ENCODE measurements around the gene RTEL1.
A peak's percentile ranks its signal among the peaks of the same experiment; 100 is the strongest.

Gene RTEL1

DNA sequence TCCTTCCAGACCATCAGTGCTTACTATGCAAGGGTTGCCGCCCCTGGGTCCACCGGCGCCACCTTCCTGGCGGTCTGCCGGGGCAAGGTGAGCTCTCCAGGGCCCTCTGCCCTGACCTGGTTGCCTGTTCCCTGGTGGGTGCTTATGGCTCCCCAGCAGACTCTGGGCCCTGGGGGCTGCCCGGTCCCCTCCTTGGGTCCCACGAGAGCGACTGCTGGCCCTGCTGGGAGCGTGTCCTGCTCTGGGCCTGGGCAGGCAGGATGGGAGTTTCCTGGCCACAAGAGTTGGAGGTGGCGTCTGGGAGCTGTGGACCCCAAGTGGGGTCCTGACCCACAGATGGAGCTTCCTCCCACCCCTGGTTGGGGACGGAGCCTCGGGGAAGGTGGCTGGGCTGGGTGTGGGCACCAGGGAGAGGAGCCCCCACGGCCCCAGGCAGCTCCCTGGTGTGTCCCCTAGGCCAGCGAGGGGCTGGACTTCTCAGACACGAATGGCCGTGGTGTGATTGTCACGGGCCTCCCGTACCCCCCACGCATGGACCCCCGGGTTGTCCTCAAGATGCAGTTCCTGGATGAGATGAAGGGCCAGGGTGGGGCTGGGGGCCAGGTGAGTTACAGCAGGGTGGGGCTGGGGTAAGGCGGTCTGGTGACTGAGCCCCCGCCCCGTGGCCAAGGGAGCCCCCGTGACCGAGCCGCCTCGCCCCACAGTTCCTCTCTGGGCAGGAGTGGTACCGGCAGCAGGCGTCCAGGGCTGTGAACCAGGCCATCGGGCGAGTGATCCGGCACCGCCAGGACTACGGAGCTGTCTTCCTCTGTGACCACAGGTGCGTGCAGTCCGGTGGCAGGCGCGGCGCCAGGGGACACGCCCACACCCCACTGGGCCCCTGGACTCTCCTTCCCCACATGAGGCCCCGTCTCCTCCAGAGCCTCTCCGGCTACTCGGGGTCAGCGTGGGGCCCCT is 31.2 kb downstream of the RTEL1 start:
- DNase-seq (ENCODE audit: low read depth), result no peak

DNA sequence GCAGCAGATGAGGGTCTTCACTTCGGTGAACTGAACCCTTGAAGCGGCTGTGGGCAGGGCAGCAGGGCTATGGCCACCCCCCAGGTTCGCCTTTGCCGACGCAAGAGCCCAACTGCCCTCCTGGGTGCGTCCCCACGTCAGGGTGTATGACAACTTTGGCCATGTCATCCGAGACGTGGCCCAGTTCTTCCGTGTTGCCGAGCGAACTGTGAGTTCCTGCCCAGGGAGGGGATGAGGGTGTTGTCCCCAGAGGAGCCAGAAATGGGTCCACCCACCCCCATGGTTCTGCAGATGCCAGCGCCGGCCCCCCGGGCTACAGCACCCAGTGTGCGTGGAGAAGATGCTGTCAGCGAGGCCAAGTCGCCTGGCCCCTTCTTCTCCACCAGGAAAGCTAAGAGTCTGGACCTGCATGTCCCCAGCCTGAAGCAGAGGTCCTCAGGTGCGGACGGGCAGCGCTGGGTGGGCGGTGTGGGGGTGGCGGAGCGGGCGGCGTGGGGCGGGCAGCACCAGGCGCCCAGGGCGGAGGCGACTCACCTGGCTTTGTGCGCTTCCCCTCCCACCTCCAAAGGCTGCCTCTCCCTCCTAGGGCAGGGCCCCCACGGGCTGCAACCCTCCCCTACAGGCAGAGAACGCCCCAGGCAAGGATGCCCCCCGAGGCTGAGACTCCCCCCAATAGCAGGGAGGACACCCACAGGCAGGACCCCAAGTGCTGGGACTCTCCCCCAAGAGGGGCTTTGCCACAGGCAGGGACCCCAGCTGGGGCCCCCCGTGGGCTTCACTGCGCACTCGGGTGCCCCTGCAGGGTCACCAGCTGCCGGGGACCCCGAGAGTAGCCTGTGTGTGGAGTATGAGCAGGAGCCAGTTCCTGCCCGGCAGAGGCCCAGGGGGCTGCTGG is 32.1 kb downstream of the RTEL1 start:
- no peak for DNase-seq (ENCODE audit: low read depth)

DNA sequence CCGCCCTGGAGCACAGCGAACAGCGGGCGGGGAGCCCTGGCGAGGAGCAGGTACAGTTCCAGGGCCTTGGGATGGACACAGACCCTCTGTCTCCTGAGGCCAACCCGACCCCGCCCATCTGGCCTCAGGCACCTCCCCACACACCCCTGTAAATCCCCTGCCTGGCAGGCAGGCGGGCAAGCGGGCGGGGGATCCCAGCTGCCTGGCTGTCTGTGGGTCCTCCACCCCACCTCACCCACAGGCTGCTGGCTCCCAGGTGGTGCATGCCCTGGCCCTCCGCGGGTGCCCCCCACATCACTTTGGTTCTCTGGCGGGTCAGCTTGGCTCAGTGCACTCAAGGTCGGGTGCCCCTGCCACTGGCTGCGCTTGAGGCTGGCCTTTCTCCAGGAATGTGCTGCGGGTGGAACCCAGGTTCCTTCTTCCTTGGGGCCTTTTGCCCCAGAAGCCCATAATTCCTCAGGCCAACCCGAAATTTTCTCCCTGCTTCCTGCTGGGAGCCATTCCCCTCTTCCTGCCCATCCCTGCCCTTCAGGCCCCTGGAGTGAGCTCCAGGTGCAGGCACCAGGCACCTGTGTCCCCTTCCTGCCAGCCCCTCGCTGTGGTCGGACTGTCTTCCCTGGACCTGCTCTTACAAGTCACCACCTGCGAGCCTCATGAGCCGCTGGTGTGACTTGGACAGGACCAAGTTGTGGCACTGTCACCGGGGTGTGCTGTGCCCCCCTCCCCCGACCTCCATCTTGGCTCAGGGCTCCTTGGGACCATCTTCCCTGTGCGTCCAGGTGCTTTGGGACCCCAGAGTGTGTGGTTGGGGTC is 33.0 kb downstream of the RTEL1 start:
- no peak for DNase-seq (ENCODE audit: low read depth)

DNA sequence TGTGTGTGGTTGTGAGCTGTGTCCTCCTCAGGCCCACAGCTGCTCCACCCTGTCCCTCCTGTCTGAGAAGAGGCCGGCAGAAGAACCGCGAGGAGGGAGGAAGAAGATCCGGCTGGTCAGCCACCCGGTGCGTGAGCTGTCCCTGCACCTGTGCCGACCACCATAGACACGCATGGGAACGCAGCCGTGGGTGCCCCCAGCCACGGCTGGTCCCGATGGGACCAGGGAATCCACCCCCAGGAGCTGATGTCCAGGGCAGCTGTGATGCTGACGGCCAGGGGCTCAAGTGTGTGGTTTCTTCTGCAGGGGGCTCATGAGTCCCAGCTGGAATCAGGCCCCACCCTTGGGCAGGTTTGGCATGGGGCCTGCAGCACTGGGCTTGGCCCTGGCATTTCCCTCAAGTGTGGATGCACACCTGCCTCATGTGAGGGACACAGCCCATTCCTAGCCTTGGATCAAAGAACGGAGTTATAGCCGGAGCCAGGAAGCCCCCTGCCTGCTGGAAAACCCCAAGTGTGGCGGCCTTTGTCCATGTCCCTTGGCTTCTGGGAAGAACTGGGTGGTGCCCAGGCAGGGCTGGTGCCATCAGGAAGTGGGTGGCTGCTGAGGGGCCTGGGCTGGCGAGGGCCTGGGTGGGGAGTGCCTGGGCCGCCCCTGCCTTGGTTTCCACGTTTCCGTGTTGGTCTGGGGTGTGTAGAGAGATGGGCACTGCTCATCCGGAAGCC is 33.8 kb downstream of the RTEL1 start:
- no peak for DNase-seq (ENCODE audit: low read depth)

DNA sequence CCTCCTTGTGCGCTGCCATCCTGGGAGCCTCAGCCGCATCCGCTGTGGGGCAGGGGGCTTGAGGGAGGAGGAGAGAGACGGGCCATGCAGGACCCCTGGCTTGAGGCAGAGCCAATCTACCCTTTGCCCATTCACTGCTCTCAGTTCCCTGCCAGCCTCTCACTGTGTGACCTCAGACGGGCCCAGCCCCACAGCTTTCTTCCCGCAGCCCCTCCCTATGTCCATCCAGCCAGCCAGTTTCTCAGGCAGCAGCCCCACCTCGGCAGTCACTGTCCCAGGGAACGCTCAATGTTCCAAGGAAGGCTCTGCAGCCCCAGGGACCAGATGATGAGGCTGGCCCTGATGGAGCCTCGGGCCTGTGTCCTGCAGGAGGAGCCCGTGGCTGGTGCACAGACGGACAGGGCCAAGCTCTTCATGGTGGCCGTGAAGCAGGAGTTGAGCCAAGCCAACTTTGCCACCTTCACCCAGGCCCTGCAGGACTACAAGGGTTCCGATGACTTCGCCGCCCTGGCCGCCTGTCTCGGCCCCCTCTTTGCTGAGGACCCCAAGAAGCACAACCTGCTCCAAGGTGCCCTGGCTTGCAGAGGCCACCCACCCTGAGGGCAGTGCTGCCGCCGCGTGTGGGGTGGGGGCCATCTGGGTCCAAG is 34.4 kb downstream of the RTEL1 start:
- DNase-seq (ENCODE audit: low read depth), result peak; percentile 48

DNA sequence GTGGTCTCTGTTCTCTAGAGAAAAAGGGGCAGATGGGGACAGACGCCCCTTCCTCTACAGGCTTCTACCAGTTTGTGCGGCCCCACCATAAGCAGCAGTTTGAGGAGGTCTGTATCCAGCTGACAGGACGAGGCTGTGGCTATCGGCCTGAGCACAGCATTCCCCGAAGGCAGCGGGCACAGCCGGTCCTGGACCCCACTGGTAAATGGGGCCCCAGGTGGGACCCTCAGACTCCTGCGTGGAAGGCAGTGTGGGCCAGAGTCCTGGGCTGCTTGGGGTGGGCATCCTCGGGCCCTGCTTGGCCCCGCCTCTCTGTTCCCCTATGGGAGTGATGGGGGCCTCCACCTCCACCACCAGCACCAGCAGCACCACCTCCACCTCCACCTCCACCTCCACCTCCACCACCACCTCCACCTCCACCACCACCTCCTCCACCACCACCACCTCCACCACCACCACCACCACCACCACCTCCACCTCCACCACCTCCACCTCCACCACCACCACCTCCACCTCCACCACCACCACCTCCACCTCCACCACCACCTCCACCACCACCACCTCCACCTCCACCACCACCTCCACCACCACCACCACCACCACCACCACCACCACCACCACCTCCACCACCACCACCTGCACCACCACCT is 35.1 kb downstream of the RTEL1 start:
- no peak for DNase-seq (ENCODE audit: low read depth)

DNA sequence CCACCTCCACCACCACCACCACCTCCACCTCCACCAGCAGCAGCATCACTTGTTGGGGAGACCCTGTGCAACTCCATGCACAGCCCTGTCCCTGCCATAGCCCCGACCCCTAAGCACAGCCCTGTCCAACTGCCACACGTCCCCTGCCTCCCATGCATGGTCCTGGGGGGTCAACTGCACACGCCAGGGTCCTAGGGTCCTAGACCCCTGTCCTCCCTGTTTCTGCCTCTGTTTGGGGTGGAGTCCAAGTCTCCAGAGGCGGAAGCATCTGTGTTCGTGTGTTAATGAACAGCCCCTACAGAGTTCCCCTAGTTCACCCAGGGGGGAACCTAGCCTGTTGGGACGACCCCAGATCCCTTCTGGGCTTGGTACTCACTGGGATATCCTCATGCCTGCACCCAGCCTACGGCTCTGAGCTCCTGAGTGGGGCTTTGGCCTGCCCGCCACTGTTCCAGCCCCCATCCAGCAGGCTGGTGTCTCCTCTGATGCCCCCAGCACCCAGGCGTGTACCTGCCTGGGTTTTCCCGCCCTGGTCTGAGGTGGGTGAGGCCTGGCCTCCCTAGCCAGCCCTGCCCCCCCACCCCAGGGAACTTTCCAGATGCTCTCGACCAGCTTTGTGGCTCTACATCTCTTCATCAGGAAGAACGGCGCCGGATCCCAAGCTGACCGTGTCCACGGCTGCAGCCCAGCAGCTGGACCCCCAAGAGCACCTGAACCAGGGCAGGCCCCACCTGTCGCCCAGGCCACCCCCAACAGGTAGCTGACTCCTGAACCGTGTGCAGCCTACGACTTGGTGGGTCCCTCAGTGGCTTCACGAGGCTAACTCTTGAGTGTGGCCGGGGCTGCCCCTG is 35.8 kb downstream of the RTEL1 start:
- DNase-seq (ENCODE audit: low read depth), result no peak

DNA sequence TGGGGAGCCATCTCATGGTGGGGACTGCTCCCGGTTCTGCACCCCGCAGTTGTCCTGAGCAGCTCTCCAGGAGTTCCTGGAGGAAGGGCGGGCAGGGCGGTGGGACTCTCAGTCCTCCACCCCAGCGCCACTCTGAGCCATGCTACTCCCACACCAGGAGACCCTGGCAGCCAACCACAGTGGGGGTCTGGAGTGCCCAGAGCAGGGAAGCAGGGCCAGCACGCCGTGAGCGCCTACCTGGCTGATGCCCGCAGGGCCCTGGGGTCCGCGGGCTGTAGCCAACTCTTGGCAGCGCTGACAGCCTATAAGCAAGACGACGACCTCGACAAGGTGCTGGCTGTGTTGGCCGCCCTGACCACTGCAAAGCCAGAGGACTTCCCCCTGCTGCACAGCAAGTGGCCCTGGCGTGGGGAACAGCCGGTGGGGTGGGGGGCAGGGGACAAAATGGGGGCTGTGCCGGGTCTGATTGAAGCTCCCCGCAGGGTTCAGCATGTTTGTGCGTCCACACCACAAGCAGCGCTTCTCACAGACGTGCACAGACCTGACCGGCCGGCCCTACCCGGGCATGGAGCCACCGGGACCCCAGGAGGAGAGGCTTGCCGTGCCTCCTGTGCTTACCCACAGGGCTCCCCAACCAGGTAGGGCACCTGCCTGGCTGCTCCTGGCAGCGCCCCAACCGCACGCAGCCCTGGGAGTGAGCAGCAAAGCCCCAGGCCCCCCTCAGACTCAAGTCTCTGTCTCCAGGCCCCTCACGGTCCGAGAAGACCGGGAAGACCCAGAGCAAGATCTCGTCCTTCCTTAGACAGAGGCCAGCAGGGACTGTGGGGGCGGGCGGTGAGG is 36.7 kb downstream of the RTEL1 start:
- no peak for DNase-seq (ENCODE audit: low read depth)

DNA sequence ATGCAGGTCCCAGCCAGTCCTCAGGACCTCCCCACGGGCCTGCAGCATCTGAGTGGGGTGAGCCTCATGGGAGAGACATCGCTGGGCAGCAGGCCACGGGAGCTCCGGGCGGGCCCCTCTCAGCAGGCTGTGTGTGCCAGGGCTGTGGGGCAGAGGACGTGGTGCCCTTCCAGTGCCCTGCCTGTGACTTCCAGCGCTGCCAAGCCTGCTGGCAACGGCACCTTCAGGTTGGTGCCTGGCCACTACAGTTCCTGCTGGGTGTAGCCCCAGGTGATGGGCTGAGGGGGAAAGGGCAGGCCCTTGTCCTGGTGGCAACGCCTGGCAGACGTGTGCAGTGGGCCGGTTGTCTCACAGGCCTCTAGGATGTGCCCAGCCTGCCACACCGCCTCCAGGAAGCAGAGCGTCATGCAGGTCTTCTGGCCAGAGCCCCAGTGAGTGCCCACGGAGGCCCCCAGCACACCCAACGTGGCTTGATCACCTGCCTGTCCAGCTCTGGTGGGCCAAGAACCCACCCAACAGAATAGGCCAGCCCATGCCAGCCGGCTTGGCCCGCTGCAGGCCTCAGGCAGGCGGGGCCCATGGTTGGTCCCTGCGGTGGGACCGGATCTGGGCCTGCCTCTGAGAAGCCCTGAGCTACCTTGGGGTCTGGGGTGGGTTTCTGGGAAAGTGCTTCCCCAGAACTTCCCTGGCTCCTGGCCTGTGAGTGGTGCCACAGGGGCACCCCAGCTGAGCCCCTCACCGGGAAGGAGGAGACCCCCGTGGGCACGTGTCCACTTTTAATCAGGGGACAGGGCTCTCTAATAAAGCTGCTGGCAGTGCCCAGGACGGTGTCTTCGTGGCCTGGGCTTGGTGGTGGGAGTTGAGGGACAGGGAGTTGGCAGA is 37.6 kb downstream of the RTEL1 start:
- DNase-seq (ENCODE audit: low read depth), result no peak

DNA sequence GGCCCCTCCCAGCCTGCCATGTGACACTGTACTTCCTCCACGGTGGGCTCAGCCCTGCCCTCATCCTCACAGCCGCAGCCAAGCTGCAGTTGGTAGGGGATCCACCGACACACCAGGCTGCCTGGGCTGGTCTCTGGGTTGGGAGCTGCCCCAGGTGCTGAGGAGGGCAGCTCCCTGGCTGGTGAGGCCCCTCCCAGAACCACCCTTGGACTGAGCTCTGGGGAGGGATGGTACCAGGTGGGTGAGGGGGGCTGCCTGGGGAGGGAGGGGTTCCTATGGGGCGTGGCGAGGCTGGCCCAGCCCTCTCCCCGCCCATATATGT is 38.2 kb downstream of the RTEL1 start:
- DNase-seq (ENCODE audit: low read depth), result no peak

DNA sequence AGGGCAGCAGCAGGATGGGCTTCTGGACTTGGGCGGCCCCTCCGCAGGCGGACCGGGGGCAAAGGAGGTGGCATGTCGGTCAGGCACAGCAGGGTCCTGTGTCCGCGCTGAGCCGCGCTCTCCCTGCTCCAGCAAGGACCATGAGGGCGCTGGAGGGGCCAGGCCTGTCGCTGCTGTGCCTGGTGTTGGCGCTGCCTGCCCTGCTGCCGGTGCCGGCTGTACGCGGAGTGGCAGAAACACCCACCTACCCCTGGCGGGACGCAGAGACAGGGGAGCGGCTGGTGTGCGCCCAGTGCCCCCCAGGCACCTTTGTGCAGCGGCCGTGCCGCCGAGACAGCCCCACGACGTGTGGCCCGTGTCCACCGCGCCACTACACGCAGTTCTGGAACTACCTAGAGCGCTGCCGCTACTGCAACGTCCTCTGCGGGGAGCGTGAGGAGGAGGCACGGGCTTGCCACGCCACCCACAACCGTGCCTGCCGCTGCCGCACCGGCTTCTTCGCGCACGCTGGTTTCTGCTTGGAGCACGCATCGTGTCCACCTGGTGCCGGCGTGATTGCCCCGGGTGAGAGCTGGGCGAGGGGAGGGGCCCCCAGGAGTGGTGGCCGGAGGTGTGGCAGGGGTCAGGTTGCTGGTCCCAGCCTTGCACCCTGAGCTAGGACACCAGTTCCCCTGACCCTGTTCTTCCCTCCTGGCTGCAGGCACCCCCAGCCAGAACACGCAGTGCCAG is 38.7 kb downstream of the RTEL1 start, which contains the start of gene TNFRSF6B:
TNFRSF6B (plus strand) TSS at position 25 of the 729 bp plus-strand sequence; CDS start at position 141, 116 bp downstream.
- DNase-seq (ENCODE audit: low read depth), result no peak

DNA sequence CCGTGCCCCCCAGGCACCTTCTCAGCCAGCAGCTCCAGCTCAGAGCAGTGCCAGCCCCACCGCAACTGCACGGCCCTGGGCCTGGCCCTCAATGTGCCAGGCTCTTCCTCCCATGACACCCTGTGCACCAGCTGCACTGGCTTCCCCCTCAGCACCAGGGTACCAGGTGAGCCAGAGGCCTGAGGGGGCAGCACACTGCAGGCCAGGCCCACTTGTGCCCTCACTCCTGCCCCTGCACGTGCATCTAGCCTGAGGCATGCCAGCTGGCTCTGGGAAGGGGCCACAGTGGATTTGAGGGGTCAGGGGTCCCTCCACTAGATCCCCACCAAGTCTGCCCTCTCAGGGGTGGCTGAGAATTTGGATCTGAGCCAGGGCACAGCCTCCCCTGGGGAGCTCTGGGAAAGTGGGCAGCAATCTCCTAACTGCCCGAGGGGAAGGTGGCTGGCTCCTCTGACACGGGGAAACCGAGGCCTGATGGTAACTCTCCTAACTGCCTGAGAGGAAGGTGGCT is 39.3 kb downstream of the RTEL1 start:
- DNase-seq (ENCODE audit: low read depth), result no peak

DNA sequence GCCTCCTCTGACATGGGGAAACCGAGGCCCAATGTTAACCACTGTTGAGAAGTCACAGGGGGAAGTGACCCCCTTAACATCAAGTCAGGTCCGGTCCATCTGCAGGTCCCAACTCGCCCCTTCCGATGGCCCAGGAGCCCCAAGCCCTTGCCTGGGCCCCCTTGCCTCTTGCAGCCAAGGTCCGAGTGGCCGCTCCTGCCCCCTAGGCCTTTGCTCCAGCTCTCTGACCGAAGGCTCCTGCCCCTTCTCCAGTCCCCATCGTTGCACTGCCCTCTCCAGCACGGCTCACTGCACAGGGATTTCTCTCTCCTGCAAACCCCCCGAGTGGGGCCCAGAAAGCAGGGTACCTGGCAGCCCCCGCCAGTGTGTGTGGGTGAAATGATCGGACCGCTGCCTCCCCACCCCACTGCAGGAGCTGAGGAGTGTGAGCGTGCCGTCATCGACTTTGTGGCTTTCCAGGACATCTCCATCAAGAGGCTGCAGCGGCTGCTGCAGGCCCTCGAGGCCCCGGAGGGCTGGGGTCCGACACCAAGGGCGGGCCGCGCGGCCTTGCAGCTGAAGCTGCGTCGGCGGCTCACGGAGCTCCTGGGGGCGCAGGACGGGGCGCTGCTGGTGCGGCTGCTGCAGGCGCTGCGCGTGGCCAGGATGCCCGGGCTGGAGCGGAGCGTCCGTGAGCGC is 39.9 kb downstream of the RTEL1 start:
- no peak for DNase-seq (ENCODE audit: low read depth)

DNA sequence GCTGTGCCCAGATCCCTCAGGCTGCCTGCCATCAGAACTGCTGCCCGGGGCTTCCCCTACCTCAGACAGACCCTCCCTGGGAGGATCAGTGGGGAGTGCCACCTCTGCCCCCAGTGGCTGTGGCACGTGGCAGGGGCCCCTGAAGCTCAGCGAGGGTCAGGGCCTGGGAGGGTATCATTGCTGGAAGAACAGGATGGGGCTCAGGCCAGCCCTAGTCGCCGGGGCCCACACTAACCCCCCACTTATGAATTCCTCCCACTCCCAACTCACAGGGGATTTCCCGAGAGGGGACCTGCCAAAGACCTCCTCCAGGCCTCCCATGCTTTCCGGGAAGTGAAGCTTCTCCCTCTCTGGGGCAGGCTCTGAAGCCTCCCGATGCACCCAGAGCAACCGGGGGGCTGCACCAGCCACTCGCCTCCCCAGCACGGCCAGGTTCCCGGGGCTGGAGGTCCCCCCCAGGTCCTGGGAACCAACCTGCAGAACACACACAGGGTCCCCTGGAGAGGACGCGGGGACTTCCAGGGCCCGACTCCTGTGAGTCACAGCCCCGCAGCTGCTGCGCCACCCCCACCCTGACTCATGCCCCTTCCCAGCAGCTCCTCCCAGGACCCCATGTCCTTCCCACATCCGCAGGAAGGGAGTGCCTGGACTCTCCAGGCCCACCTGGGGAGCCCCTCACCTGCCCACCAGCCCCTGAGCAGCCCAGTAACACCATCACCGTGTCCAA is 40.8 kb downstream of the RTEL1 start:
- peak; percentile 92 for DNase-seq (ENCODE audit: low read depth)
